Retinal pigment epithelial cell (primary cell): ENCODE measurements around the gene GJB3.

Experiments
- DNase-seq: peaks from one replicate; pipeline ENCODE4 v3.0.0-alpha.2; 2010; ENCODE audit warnings: low read depth
- H3K4me3 ChIP-seq: 2 replicates; pipeline ENCODE4 v1.5.1; 2011; ENCODE audit warnings: mild to moderate bottlenecking, low read length, control low read depth, moderate library complexity
- TF ChIP-seq, protein P1 (sequence below): conservative IDR thresholded peaks from 2 replicates; pipeline ENCODE4 v1.5.1; 2011; ENCODE audit warnings: low read depth, low read length, control low read depth, inconsistent platforms

The GJB3 gene

DNA sequence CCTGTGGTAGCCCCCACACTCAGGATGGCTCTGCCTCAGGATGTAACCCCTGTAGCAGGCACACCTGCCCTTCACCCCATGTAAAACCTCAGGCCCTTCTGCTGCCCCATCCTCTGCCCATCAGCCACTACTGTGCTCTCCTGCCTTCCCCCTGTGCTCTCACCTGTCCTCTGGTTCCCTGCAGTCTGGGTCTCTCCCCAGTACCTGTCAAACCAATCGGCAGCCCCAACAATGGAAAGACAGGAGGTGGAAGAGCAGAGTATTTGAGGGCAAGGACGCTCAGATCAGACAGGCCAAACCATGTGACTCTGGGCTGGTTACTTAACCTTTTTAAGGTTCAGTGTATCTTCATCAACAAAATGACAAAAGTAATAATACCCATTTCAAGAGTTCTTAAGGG is 47.6 kb downstream of the GJB3 start:
- H3K4me3 ChIP-seq, result no peak overlapping the region
- TF ChIP-seq, protein P1, sequence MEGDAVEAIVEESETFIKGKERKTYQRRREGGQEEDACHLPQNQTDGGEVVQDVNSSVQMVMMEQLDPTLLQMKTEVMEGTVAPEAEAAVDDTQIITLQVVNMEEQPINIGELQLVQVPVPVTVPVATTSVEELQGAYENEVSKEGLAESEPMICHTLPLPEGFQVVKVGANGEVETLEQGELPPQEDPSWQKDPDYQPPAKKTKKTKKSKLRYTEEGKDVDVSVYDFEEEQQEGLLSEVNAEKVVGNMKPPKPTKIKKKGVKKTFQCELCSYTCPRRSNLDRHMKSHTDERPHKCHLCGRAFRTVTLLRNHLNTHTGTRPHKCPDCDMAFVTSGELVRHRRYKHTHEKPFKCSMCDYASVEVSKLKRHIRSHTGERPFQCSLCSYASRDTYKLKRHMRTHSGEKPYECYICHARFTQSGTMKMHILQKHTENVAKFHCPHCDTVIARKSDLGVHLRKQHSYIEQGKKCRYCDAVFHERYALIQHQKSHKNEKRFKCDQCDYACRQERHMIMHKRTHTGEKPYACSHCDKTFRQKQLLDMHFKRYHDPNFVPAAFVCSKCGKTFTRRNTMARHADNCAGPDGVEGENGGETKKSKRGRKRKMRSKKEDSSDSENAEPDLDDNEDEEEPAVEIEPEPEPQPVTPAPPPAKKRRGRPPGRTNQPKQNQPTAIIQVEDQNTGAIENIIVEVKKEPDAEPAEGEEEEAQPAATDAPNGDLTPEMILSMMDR, result no peak
- no peak for DNase-seq

DNA sequence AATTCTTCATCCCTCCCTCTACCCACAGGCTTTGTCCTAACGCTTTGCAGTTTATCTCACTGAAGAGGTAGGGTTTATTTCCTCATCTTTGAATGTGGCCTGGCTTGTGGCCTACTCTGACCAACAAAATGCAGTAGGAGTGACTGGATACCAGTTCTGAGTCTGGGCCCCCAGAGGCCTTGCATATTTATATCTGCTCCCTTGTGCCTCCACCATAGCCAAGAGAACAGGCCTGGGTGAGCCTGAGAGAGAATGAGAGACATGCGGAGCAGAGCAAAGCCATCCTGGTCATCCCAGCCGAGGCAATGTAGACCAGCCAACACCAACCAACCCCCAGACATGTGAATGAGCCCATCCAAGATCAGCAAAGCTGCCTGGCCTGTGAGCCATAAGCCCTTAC is 48.2 kb downstream of the GJB3 start:
- TF ChIP-seq, protein P1, result no peak
- no peak for DNase-seq
- no peak overlapping the region for H3K4me3 ChIP-seq

- TF ChIP-seq, protein P1, result no peak
- DNase-seq, result no peak
- no peak overlapping the region for H3K4me3 ChIP-seq
These were observed 50.8 kb downstream of the GJB3 start for GRCh38 chr1:34831721-34832246.

GRCh38 chr1:34833711-34834110 is 52.7 kb downstream of the GJB3 start:
- DNase-seq, result no peak
- no peak overlapping the region for H3K4me3 ChIP-seq
- TF ChIP-seq, protein P1, result no peak
